HEK293T (cell line): Measurements from ENCODE around the gene NEURL1.

Experiments used
- CTCF ChIA-PET: fragments of 350-600 bp; formaldehyde crosslinking; extraction: SDS; loops from one replicate; lab custom pipeline; 2021; ENCODE audit warnings: antibody characterized with exemption, inconsistent platforms; lab: Yijun Ruan, JAX
- POLR2A ChIA-PET: fragments of 350-600 bp; formaldehyde crosslinking; extraction: SDS; loops from one replicate; lab custom pipeline; 2020; ENCODE audit warnings: antibody characterized with exemption, inconsistent platforms; lab: Yijun Ruan, JAX
- DNase-seq: peaks from one replicate; pipeline ENCODE4 v3.0.0; 2012; ENCODE audit warnings: mixed read lengths; ENCODE audit errors: extremely low spot score
- ARNT ChIP-seq: fragments of 450-650 bp; IDR thresholded peaks from 2 replicates; pipeline ENCODE4 v1.6.1; 2017; ENCODE audit warnings: mild to moderate bottlenecking
- BHLHE40 ChIP-seq: fragments of 450-650 bp; IDR thresholded peaks from 2 replicates; pipeline ENCODE4 v1.6.1; 2016; ENCODE audit warnings: mild to moderate bottlenecking, moderate library complexity, borderline replicate concordance
- CTBP1 ChIP-seq: fragments of 450-650 bp; IDR thresholded peaks from 2 replicates; pipeline ENCODE4 v1.6.1; 2016; ENCODE audit warnings: borderline replicate concordance
- ELF4 ChIP-seq: fragments of 450-650 bp; IDR thresholded peaks from 2 replicates; pipeline ENCODE4 v1.6.1; 2017; ENCODE audit warnings: antibody characterized with exemption
- FOXA1 ChIP-seq: fragments of 450-650 bp; IDR thresholded peaks from 2 replicates; pipeline ENCODE4 v1.6.1; 2016; ENCODE audit warnings: mild to moderate bottlenecking
- FOXK2 ChIP-seq: fragments of 450-650 bp; IDR thresholded peaks from 2 replicates; pipeline ENCODE4 v1.6.1; 2016; ENCODE audit warnings: mild to moderate bottlenecking
- FOXM1 ChIP-seq: fragments of 450-650 bp; IDR thresholded peaks from 2 replicates; pipeline ENCODE4 v1.6.1; 2017; ENCODE audit warnings: mild to moderate bottlenecking, borderline replicate concordance
- HDGF ChIP-seq: fragments of 450-650 bp; IDR thresholded peaks from 2 replicates; pipeline ENCODE4 v1.6.1; 2017; ENCODE audit warnings: antibody characterized with exemption, borderline replicate concordance
- L3MBTL2 ChIP-seq: fragments of 450-650 bp; conservative IDR thresholded peaks from 2 replicates; pipeline ENCODE4 v1.6.1; 2016; ENCODE audit warnings: mild to moderate bottlenecking
- LEF1 ChIP-seq: fragments of 450-650 bp; IDR thresholded peaks from 2 replicates; pipeline ENCODE4 v1.6.1; 2017; ENCODE audit warnings: mild to moderate bottlenecking, borderline replicate concordance
- NFRKB ChIP-seq: fragments of 450-650 bp; IDR thresholded peaks from 2 replicates; pipeline ENCODE4 v1.6.1; 2016; ENCODE audit warnings: mild to moderate bottlenecking, moderate library complexity
- SP1 ChIP-seq: fragments of 450-650 bp; IDR thresholded peaks from 2 replicates; pipeline ENCODE4 v1.6.1; 2017
- SUZ12 ChIP-seq: fragments of 450-650 bp; IDR thresholded peaks from 2 replicates; pipeline ENCODE4 v1.6.1; 2016; ENCODE audit warnings: mild to moderate bottlenecking
- TARDBP ChIP-seq: fragments of 450-650 bp; IDR thresholded peaks from 2 replicates; pipeline ENCODE4 v1.6.1; 2016
- ZNF384 ChIP-seq: fragments of 450-650 bp; IDR thresholded peaks from 2 replicates; pipeline ENCODE4 v1.6.1; 2016
- TF ChIP-seq, protein P1 (sequence below): fragments of 450-650 bp; IDR thresholded peaks from 2 replicates; pipeline ENCODE4 v1.6.1; 2016

NEURL1 gene

DNA sequence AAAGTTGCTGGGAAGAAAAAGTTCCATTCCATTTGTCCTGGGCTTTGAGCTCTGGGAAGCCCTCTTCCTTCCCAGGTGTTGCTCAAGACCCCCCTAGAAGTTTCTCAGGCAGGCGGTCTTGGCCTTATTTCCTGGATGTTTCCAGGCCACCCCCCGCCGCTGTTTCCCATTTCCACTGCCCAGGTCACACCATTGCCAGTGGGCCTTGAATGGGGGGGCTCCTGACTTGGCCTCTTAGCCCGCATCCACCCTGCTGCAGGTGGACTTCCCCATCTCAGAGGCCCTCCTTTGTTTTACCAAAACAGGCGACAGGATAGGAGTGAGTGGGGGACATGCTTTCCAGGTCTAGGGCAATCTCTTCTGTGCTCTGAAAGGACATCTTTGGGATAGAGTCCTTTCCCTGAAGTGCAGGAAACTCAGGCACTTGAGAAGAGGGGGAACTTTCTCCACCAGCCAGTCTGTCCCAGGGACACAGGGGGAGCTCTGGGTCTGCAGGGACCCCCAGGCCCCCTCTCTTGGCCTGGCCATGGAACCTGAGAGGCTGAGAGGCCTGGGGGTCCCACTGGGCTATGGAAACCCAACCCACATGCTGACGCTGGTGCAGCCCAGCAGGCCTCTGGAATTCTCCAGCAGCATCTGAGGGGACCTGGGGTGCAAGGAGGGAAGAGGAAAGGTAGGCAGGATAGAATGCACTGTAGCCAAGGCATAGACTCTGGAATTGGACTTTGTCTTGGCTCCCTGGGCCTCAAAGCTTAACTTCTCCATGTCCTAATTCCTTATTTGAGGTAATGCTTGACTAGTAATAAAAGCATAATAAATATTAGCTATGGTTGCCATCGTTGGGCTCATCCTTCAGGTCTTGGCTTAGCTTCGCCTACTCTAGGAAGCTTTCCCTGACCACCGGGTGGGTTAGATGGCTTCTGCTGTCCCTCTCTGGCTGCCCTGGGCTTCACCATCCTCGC, 17.6 kb downstream of the NEURL1 start:
- POLR2A ChIA-PET: no interaction called here
- TF ChIP-seq, protein P1, sequence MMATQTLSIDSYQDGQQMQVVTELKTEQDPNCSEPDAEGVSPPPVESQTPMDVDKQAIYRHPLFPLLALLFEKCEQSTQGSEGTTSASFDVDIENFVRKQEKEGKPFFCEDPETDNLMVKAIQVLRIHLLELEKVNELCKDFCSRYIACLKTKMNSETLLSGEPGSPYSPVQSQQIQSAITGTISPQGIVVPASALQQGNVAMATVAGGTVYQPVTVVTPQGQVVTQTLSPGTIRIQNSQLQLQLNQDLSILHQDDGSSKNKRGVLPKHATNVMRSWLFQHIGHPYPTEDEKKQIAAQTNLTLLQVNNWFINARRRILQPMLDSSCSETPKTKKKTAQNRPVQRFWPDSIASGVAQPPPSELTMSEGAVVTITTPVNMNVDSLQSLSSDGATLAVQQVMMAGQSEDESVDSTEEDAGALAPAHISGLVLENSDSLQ: no peak
- TF ChIP-seq FOXA1 (no peak), HDGF (no peak)
- CTCF ChIA-PET: no interaction called here
- no peak for DNase-seq

DNA sequence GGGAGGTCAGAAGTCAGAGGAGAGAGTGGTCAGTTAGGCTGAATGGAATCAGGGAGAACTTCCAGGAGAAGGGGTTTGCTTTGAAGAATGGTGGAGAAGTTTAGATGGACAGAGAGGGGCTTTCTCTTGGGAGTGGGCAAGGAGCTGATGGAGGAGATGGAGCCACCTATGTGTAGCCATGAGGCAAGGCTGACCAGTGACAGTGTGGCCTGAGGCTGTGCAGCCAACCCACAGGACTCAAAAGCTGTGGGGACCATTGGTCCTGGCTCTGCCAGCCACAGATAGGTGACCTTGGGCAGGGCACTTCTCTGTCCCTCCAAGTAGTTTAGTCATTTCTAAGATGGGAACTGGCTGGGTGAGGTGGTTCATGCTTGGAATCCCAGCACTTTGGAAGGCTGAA, 18.7 kb downstream of the NEURL1 start:
- TF ChIP-seq ZNF384 (no peak), HDGF (no peak), FOXA1 (no peak), FOXK2 (no peak), SUZ12 (no peak), CTBP1 (no peak), TARDBP (no peak), BHLHE40 (no peak), SP1 (no peak)
- TF ChIP-seq, protein P1: no peak
- ChIA-PET POLR2A (no interaction called here), CTCF (no interaction called here)
- no peak for DNase-seq

DNA sequence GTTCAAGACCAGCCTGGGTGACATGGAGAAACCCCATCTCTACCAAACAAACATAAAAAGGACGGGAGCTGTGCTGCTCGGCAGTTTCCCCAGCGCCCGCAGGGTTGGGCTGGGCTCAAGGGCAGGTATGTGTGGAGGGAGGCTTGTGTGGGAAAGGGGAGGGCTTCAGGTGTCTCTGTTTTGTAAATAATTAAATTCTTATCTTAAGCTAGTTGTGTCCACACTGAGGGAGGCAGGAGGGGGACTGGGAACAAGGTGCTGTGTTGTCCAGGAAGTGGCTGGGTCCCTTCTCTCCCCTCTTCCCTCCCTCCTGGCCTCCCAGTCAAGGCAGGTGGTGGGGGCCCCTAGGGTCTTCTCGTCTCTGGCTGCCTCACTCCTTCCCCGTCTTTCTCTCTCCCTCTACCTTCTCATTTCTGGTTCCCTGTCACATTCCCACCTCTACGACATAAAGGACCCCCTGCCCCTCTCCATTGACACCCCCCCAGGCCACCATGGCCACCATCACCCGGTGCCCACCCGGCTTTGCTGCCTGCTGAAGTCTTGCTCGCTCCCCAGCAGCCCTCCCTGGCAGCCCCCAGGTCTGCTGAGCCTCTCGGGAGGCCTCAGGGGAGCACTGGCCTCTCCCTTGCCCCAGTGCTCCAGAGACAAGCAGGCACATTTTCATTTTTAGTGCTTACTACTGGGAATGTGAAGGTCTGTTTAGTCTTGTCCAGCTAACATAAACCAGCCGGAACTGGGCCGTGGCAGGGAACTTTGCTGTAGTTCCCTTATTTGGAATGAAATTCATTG, 19.3 kb downstream of the NEURL1 start:
- TF ChIP-seq NFRKB (no peak), HDGF (no peak), TARDBP (no peak), FOXK2 (no peak), FOXM1 (no peak), SUZ12 (no peak), FOXA1 (no peak), L3MBTL2 (no peak), BHLHE40 (no peak), LEF1 (no peak), CTBP1 (no peak), SP1 (no peak), ELF4 (no peak), ARNT (no peak), ZNF384 (no peak)
- TF ChIP-seq, protein P1: no peak
- peak; percentile 5 for DNase-seq
- CTCF ChIA-PET: no interaction called here
- POLR2A ChIA-PET: no interaction called here

DNA sequence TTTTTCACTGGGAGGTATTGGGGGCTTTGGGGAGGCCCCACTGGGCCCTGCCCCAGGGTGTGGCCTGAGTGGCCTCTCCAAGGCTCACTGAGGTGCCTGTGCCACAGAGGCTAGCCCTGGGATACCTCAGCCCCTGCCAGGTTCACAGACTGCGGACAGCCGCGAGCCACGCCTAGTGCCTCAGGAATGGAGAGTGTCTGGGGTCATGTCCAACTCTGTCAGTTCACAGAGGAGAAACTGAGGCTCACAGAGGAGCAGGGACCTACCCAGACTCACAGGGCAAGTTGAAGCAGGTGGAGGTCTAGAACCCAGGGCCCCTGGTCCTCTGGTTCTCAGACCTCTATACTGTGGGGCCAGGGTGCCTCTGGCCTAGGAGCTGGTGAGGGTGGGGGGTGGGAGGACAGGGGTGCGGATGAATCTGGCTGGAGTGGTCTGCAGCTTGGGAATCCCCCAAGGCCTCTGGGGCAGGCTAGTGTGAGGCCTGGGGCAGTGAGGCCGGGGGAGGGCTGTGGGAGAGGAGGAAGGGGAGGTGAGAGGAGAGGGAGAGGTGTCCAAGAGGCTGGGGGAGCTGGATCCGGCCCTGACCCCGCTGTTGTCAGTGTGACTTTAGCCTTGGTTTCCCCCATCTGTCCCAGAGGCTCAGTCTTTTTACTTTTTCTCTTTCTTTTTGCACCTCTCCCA, 20.0 kb downstream of the NEURL1 start:
- CTCF ChIA-PET: no interaction called here
- POLR2A ChIA-PET: no interaction called here
- DNase-seq: peak; percentile 5
- TF ChIP-seq FOXM1: no peak
- TF ChIP-seq BHLHE40: no peak
- TF ChIP-seq NFRKB: no peak
- TF ChIP-seq ARNT: no peak
- no peak for TF ChIP-seq SP1
- no peak for TF ChIP-seq ELF4
- no peak for TF ChIP-seq LEF1
- no peak for TF ChIP-seq FOXA1
- TF ChIP-seq HDGF: no peak
- TF ChIP-seq L3MBTL2: no peak
- TF ChIP-seq TARDBP: no peak
- TF ChIP-seq, protein P1: no peak
- no peak for TF ChIP-seq SUZ12
- TF ChIP-seq FOXK2: no peak

DNA sequence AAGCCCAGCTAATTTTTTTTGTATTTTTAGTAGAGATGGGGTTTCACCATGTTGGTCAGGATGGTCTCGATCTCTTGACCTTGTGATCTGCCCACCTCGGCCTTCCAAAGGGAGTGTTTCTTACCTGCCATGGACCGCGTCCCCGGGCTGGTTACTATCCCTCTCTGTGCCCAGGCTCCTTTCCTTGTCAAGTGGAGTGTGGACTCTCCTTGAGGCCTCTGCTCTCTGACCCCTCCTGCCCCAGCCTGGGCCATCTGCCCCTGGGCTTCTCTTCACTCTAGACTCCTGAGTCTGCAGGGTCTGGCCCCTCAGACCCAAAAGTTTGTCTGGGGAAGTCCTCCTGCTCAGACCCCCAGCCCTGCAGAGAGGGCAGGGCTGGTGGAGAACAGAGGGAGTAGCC, 20.7 kb downstream of the NEURL1 start:
- TF ChIP-seq ELF4 (no peak), SP1 (no peak), FOXA1 (no peak), NFRKB (no peak), CTBP1 (no peak), TARDBP (no peak), ZNF384 (no peak), HDGF (no peak), SUZ12 (no peak), FOXK2 (no peak), BHLHE40 (no peak), ARNT (no peak), L3MBTL2 (no peak), LEF1 (no peak)
- TF ChIP-seq, protein P1: no peak
- ChIA-PET POLR2A (no interaction called here), CTCF (no interaction called here)
- peak; percentile 3 for DNase-seq
